Forelimb muscle (tissue), 1 donor: Measurements from ENCODE around the gene SRRM4. TPM values are rescaled to one million over a fixed set of nuclear protein-coding genes. Genes with fewer than 3 reads are reported as not detected.

Experiments
- DNase-seq: peaks from one replicate; pipeline ENCODE4 v3.0.0-alpha.2; 2013; ENCODE audit warnings: low read depth
- polyA plus RNA-seq: library from polyadenylated mRNA; unstranded; fragments of 120-200 nt; gene quantifications from one replicate; pipeline ENCODE4 v1.2.1, GENCODE V29; 2013; ENCODE audit not compliant: insufficient read length

The SRRM4 gene
- polyA plus RNA-seq, 1 donor: 0.22 TPM

GRCh38 chr12:119118625-119119024, 137.3 kb downstream of the SRRM4 start:
- no peak for DNase-seq

- DNase-seq: no peak
Observed at GRCh38 chr12:119122047-119122446, 140.7 kb downstream of the SRRM4 start.

GRCh38 chr12:119122751-119123150, 141.4 kb downstream of the SRRM4 start:
- no peak for DNase-seq

- no peak for DNase-seq
Observed at GRCh38 chr12:119128527-119128926, 147.2 kb downstream of the SRRM4 start.

GRCh38 chr12:119129827-119130434, 148.6 kb downstream of the SRRM4 start:
- no peak for DNase-seq

GRCh38 chr12:119130523-119130922, 149.2 kb downstream of the SRRM4 start:
- DNase-seq: no peak

GRCh38 chr12:119134284-119135072, 153.1 kb downstream of the SRRM4 start:
- DNase-seq: no peak

GRCh38 chr12:119136811-119137410, 155.6 kb downstream of the SRRM4 start:
- no peak for DNase-seq

- no peak for DNase-seq
Observed at GRCh38 chr12:119139448-119139847, 158.1 kb downstream of the SRRM4 start.

- no peak for DNase-seq
Observed at GRCh38 chr12:119145367-119145766, 164.0 kb downstream of the SRRM4 start.

GRCh38 chr12:119147847-119148448, 166.6 kb downstream of the SRRM4 start:
- DNase-seq: no peak

GRCh38 chr12:119149270-119149669, 167.9 kb downstream of the SRRM4 start:
- DNase-seq: no peak

GRCh38 chr12:119151445-119152026, 170.2 kb downstream of the SRRM4 start:
- DNase-seq: no peak

GRCh38 chr12:119153477-119154434, 172.4 kb downstream of the SRRM4 start:
- no peak for DNase-seq

- no peak for DNase-seq
Observed at GRCh38 chr12:119154435-119154818, 173.1 kb downstream of the SRRM4 start.

GRCh38 chr12:119156401-119157044, 175.2 kb downstream of the SRRM4 start:
- no peak for DNase-seq

- DNase-seq: no peak
Observed at GRCh38 chr12:119157528-119157927, 176.2 kb downstream of the SRRM4 start.

GRCh38 chr12:119157978-119158377, 176.6 kb downstream of the SRRM4 start:
- no peak for DNase-seq

- no peak for DNase-seq
Observed at GRCh38 chr12:119158402-119158801, 177.1 kb downstream of the SRRM4 start.

- no peak for DNase-seq
Observed at GRCh38 chr12:119159844-119160243, 178.5 kb downstream of the SRRM4 start.
